ENCODE data around the gene METTL4.

GRCh38 chr18:2497797-2498196 is 73.5 kb downstream of the METTL4 start:
- no peak for TF ChIP-seq EGR1 (IDR thresholded peaks at IDR 0.05)
- no peak for TF ChIP-seq RAD21 (IDR thresholded peaks at IDR 0.05; ENCODE audit: low read depth)
- TF ChIP-seq TAF1 (IDR thresholded peaks at IDR 0.05; ENCODE audit: low read depth): no peak
- TF ChIP-seq TCF12 (IDR thresholded peaks at IDR 0.05; ENCODE audit: low read depth): no peak
- no peak for TF ChIP-seq CREB1 (IDR thresholded peaks at IDR 0.05; ENCODE audit: low read depth)
- TF ChIP-seq MAX (IDR thresholded peaks at IDR 0.05): no peak
- no peak for TF ChIP-seq EP300 (IDR thresholded peaks at IDR 0.05; ENCODE audit: borderline replicate concordance)
- no peak for TF ChIP-seq NFIC (IDR thresholded peaks at IDR 0.05)
- no peak for TF ChIP-seq USF1 (IDR thresholded peaks at IDR 0.05)

Measured in Ishikawa (cell line).